GM19455 (cell line): ENCODE measurements around the gene ERCC6L.

Source experiments
- ATAC-seq: cut with Tn5 transposase; IDR thresholded peaks from one replicate; pipeline ENCODE4 v1.9.1; 2021; ENCODE audit not compliant: unreplicated experiment

ERCC6L gene, protein sequence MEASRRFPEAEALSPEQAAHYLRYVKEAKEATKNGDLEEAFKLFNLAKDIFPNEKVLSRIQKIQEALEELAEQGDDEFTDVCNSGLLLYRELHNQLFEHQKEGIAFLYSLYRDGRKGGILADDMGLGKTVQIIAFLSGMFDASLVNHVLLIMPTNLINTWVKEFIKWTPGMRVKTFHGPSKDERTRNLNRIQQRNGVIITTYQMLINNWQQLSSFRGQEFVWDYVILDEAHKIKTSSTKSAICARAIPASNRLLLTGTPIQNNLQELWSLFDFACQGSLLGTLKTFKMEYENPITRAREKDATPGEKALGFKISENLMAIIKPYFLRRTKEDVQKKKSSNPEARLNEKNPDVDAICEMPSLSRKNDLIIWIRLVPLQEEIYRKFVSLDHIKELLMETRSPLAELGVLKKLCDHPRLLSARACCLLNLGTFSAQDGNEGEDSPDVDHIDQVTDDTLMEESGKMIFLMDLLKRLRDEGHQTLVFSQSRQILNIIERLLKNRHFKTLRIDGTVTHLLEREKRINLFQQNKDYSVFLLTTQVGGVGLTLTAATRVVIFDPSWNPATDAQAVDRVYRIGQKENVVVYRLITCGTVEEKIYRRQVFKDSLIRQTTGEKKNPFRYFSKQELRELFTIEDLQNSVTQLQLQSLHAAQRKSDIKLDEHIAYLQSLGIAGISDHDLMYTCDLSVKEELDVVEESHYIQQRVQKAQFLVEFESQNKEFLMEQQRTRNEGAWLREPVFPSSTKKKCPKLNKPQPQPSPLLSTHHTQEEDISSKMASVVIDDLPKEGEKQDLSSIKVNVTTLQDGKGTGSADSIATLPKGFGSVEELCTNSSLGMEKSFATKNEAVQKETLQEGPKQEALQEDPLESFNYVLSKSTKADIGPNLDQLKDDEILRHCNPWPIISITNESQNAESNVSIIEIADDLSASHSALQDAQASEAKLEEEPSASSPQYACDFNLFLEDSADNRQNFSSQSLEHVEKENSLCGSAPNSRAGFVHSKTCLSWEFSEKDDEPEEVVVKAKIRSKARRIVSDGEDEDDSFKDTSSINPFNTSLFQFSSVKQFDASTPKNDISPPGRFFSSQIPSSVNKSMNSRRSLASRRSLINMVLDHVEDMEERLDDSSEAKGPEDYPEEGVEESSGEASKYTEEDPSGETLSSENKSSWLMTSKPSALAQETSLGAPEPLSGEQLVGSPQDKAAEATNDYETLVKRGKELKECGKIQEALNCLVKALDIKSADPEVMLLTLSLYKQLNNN

DNA sequence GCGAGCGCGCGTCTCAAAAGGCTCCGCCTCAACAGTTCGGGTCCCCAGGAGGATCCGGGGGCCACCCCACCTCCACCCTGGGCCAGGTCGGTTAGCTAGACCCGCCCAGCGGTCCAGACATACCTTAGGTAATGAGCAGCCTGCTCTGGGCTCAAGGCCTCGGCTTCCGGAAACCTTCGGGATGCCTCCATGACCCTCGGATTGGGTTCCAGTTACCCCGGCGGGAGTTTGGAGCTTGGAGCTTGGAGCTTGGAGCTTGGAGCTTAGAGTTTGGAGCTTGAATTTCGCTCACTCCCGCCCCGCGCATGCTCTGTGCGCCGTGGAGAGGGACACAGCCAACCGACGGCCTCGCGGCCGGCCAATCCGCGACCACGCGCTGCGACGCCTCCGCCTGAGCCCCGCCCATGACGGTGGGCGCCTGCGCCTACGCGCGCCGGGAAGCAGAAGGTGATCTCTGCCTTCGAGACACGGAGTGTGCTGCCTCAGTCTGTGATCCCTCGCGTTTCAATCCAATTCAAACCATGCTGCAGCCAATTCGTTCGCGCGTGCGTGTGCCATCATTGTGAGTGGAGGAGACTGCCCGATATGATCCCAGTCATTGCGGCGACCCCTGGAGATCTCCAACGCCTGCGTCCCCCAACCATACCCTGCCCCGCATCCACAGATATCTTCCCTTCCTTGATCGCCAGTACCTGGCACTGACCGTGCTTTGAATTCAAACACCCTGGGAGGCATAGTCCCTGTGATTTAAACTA lies at the start of gene ERCC6L:
TSS of gene ERCC6L (minus strand) at position 307 of the 755 bp plus-strand sequence. CDS start at position 191, 116 bp downstream.
- peak; percentile 98 for ATAC-seq

DNA sequence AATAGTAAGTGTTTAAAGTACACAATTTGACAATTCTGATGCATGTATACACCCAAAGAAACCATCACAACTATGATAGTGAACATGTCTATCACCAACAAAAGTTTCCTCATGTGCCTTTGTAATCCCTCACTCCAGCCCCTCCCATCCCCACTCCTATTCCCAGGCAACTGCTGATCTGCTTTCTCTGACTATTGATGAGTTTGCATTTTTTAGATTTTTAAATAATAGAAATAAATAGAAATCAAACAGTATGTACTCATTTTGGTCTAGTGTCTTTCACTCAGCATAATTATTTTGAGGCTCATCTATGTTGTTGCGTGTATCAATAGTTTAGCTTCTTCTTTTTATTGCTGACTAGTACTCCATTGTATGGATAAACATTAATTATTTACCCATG lies 43.5 kb upstream of the ERCC6L start:
- no peak for ATAC-seq

DNA sequence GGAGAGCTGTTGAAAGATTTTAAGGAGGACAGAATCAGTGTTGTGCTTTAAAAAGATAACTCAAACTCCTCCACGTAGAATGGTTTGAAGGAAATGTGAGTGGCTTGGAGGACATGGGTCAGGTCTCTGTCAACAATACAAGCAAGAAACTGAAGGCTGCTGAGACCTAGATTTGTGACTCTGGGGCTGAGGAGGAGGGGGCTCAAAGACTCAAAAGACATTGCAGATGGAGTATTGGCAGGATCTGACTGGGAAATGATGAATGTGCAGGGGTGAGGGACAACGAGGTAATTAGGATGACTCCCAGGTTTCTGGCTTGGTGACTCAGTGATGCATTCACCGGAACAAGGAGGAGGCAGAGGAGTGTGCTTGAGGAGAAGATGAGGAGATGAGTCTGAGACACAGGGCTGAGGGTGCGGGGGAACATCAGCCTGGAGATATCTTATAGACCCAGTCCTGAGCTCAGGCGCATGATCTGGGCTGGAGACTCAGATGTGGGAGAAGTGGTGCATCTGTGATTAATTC lies 41.6 kb upstream of the ERCC6L start:
- ATAC-seq: no peak

DNA sequence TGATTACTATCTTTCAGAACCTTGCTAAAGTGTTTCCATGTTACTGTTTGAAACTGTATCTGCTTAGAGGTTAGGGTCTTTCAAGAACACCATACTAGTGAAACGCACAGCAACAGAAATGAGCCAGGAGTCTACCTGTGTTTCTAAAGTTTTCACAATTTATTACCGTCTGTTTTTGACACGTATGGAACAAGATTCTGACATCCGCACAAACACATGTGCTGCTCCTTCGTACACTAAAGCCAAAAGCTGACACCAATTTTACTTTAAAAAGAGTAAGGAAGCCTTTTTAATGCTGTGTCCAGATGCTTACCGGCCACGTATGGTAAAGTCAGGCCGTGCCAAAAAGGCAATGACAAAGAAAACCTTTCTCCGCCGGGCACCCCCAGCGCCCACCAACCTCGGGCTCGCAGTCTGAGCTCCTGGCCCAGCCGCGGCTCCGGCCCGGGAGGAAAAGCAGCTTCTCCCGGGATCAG lies 37.7 kb upstream of the ERCC6L start:
- ATAC-seq: peak; percentile 27

DNA sequence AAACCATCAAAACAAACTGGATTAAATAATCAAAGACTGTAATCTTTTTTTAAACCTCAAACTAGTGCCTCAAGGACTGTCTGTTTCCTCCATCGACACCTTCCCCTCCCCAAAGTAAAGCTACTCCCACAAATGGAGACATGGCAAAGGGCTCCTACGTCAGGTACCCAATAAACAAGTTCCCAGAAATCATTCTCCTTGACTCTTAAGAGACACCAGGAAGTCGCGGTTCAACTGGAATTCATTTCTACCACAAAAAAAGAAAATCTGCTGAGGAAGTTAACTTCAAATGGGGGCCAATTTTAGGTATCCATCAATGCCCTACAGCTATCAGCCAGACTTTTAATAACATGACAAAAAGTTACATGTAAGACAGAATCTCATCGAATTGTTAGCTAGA lies 35.7 kb upstream of the ERCC6L start:
- ATAC-seq: no peak

DNA sequence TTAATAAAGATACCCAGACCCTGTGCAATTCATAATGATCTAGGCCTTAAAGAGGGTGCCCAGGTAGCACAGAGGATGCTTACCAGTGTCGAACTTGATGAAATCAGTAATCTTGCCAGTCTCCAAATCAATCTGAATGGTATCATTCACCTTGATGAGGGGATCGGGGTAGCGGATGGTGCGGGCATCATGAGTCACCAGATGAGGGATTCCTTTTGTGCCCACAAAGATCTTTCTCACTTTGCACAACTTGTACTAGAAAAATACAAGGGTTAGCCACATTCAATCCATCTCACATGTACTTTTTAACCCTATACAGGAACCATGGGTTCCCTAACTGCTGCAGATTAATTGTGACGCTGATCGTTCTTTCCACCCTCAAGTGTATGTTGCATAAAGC lies 34.9 kb upstream of the ERCC6L start:
- ATAC-seq: no peak

DNA sequence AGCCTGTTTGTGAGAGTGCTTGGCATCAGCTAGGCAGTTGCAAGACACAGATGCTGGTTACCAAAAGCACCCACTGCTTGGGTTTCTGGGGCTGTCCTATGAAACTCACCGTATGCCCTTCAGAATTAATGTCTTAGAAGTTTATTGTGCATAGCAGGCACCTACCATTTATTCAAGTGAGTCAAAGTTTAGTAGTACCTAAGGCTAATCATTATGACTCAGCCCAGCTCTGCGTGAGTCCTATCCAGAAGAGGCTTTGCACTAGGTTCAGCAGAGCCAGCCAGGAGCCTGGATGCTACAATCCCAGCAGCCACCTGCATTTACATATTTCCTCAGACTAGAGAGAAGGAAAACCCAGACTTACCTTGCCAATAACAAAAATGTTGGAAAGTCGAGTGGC lies 34.0 kb upstream of the ERCC6L start:
- no peak for ATAC-seq

DNA sequence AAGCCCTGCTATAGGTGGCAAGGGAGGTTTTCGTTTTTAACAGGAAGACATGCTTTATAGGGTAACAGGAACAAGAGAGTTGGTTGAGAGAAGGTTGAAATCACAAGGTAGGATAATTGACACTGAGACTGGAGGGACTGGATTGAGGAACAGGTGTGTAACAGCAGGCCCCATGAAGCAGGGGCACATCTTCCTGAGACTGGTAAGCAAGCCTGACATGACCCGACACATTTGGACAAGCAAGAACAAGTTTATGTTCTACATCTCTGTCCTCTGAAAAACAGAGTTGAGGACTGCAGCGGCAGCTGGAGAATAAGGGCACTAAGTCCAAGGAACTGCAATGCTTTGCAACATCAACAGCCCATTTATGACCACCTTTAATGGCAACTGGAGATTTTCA lies 33.0 kb upstream of the ERCC6L start:
- no peak for ATAC-seq

DNA sequence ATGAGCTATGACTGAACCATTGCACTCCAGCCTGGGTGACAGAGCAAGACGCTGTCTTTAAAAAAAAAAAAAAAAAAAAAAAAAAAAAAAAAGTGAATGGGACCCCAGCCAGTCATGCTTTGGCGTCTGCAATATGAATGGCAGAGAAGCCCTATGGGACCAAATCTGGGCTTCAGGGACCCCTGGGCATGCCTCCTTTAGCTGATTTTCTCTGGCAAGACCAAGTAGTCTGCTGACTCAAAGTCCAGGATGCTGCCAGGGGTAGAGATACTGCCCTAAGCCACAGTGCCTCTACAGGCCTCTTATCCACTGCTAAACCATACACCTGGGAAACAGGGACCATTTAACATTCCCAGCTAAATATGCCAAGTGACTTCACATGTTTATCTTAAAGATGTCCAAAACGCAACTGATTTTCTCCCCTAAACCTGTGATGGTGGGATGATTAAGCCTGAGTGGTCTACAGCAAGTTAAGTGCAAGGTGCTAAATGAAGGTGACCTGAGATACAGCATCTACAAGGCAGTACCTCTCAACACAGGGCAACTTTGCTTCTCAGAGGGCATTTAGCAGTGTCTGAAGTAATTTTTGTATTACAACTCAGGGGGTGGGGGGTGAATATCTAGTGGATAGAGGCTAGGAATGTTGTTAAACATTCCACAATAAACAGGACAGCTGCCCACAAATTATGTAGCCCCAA lies 32.4 kb upstream of the ERCC6L start:
- ATAC-seq: no peak

DNA sequence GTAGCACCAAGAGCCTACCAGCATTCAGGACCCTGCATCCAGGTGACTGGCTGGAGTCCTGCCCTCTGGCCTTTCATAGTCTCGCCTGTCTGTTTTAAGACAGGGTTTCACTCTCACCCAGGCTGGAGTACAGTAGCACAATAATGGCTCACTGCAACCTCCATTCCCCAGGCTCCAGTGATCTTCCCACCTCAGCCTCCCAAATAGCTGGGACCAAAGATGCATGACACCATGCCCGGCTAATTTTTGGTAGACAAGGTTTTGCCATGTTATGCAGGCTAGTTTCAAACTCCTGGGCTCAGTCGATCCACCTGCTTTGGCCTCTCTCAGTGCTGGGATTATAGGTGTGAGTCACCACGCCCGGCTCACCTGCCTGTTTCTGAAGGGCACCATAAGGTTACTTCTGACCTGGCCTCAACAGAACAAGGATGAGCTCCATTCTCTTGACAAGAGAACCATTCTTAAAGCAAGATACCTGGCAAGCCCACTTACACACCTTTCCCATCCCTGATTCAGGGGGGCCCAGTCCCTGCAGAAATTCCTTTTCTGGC lies 31.6 kb upstream of the ERCC6L start:
- ATAC-seq: no peak

DNA sequence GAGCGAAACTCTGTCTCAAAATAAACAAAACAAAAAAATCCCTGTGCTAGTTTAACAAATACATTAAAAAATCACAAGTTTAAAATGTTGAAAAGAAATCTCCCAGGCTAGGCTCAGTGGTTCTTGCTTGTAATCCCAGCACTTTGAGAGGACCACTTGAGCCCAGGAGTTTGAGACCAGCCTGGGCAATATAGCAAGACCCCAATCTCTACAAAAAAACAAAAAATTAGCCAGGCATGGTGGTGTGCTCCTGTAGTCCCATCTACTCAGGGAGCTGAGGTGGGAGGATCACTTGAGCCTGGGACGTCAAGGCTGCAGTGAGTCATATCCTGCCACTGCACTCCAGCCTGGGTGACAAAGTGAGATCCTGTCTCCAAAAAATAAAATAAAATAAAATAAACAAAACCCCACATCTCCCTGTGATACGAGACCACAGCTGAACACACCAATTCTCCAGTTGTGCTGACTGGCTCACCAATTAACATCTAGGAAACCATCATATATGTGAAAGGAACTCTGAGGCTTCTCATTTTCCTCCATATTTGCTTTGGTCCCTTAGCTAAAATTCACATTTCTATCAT lies 30.9 kb upstream of the ERCC6L start:
- ATAC-seq: no peak

DNA sequence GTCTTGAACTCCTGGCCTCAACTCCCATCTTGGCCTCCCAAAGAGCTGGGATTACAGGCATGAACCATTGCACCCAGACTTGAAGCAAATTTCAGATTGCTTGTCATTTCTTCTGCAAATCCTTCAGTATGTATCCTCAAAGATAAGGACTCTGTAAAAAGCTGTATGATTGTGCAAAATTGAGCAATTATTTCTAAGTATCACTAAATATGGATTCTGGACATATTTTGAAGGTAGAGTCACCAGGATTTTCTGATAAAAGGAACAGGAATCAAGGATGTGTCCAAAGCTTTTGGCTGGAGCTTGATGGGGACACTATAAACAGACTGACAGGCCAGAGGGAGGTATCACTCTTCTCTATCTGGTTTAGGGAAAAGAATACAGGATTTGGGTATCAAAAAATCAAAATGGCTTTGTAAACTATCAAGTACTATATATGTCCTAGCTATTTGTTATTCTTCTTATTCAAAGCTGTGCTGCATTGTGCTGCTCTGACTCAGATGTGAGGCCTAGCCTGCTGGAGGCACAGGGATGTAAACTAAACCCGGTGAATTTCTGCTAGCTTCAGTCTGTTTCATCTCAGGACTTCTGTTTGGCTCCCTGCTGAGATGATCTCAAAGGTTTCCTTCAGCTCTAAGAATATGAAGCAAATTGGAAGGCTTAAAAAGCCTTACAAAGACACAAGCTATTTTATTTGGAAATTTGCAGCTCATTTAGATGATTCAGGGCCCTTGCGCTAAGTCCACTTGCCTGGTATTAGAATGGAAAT lies 30.0 kb upstream of the ERCC6L start:
- no peak for ATAC-seq

DNA sequence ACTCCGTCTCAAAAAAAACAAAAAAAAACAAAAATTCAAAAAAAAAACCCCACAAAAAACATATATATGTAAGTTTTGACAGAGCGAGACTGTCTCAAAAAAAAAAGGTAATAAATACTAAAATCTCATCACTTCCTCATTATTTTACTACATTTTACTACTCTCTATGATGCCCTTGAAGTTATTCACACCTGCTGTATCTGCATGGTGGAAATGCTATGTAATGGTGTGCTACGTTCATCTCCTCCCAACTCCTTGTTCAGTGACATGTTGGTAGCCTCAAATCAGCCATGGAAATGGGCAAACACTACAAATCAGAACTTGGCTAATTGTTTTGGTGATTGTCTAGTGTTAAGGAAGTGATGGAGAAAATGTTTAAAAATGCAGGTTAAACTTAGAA lies 26.4 kb upstream of the ERCC6L start:
- ATAC-seq: no peak

DNA sequence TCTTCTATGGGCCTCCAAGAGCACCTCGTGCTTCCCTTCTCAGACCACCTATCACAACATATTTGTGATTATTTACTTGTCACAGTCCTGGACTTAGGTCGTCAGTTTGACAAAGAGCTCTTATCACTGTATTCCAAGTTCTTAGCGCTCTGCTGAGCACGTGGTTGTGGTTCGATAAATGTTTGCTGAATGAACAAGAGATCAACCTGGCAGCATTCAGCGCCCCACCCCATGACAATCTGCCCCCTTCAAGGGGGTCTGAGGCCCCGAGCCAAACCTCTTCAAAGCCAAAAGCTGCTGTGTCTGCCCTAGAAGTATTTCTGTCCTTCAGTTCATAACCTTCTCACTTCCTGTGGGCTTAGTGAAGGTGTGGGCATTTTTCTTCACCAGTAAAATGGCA lies 23.2 kb upstream of the ERCC6L start:
- ATAC-seq: no peak

DNA sequence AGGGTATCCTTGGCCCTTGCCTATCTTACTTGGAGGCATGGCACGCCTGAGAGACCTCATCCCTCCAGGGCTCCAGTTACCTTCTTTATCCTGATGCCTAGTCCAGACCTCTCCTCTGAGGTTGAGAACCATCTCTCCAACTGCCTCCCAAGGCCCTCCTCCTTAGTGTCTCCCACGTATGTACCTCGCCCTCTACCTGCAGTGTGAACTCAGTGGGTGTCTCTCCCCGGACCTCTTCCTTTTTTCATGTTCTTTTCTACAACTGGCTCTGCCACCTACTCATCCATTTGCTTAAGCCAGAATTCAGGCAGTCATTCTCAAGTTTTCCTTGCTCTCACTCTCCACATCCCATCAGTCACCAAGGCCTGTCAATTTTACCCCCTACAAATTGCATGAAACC lies 21.6 kb upstream of the ERCC6L start:
- no peak for ATAC-seq

DNA sequence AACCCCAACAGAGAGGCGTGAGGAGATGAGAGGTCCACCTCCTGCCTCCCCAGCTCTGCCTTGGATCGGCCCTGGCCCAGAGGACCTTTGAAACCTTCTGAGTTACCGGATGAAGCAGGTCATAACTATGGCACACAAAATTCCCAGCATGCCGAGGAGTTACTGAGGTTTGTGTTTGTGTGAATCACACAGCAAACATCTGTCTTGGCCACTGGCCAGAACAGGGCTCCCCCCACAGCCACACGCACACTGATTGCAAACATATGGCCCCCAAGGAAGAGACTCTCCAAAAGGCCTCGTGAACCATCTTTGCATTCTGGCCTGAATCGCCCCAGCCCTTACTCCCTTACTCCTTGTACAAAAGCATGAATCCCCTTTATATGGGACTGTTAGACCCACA lies 19.3 kb upstream of the ERCC6L start:
- ATAC-seq: no peak

DNA sequence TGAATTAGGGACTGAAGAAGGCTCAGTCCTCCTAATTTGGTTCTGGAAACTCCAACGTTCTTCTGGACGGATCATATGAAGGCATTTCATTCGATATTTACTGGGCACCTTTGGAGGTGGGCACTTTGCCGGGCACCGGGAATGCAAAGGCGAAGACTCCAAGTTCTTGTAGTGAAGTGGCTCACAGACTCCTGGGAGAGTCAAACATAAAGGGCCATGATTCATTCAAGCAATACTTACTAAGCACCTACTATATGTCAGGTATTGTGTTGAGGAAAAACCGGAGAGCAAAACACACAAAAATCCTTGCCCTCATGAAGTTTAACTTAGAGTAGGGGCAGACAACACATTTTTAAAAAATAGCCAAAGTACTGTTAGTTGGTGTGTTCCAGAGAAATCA lies 17.0 kb upstream of the ERCC6L start:
- ATAC-seq: no peak

DNA sequence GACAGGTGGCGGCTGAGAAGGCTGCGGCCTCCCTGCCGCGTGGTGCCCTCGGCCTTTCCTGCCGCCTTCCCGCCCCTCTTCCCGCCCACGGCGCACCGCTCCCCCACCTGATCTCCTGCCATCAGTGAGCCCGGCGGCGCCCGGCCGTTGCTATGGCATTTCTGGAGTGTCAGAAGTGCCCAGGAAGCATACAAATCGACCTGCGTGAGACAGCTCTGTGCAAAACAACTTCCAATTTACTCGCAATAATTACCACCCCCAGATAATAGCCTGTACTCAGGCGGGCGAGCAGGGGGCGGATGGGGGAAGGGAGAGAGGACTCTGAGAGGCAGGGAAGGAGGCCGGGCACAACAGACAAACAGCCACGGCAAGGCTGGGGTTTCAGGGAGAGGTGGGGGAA lies 16.6 kb upstream of the ERCC6L start:
- ATAC-seq: no peak
